NCI-H2227 (cell line): Measurements from ENCODE around the gene ZNF627.
"Not testable (repeated sequence)": the region's sequence is repeated elsewhere in the genome, so short reads cannot be mapped to it uniquely, and the experiment has no call there.

ENCODE experiments used
- DNase-seq: peaks from one replicate; lab custom pipeline; 2025; ENCODE audit not compliant: unreplicated experiment; lab: John Stamatoyannopoulos, UW

ZNF627 gene

GRCh38 chr19:11597202-11598102 lies at the start of gene ZNF627:
TSS of gene ZNF627 (plus strand) at chr19:11597483. CDS start at chr19:11597628, 145 bp downstream.
- DNase-seq = peak; percentile 94

- no peak for DNase-seq
Measured at GRCh38 chr19:11547929-11548700, 49.2 kb upstream of the ZNF627 start.

- DNase-seq = no peak
Measured at GRCh38 chr19:11549386-11549953, 47.8 kb upstream of the ZNF627 start.

GRCh38 chr19:11550265-11550664 lies 47.0 kb upstream of the ZNF627 start:
- no peak for DNase-seq

- DNase-seq = no peak
Measured at GRCh38 chr19:11551603-11552235, 45.6 kb upstream of the ZNF627 start.

GRCh38 chr19:11552666-11553372 lies 44.5 kb upstream of the ZNF627 start:
- DNase-seq = no peak

GRCh38 chr19:11554160-11554559 lies 43.1 kb upstream of the ZNF627 start:
- DNase-seq = no peak

GRCh38 chr19:11555246-11555645 lies 42.0 kb upstream of the ZNF627 start:
- DNase-seq = no peak

GRCh38 chr19:11556634-11557420 lies 40.5 kb upstream of the ZNF627 start:
- no peak for DNase-seq

- peak; percentile 96 for DNase-seq
Measured at GRCh38 chr19:11558881-11559828, 38.1 kb upstream of the ZNF627 start, which contains the start of gene ELOF1. TSS of gene ELOF1 (minus strand) at chr19:11559230. CDS start at chr19:11554347, 4,883 bp downstream.

- DNase-seq = peak; percentile 79
Measured at GRCh38 chr19:11560404-11561051, 36.8 kb upstream of the ZNF627 start.

GRCh38 chr19:11563532-11563931 lies 33.8 kb upstream of the ZNF627 start:
- no peak for DNase-seq

GRCh38 chr19:11564082-11564807 lies 33.0 kb upstream of the ZNF627 start:
- DNase-seq = not testable (repeated sequence)

GRCh38 chr19:11565649-11565980 lies 31.7 kb upstream of the ZNF627 start:
- DNase-seq = not testable (repeated sequence)

GRCh38 chr19:11566164-11566563 lies 31.1 kb upstream of the ZNF627 start:
- DNase-seq = no peak

- peak; percentile 32 for DNase-seq
Measured at GRCh38 chr19:11570039-11570462, 27.2 kb upstream of the ZNF627 start.

- DNase-seq = not testable (repeated sequence)
Measured at GRCh38 chr19:11573354-11573753, 23.9 kb upstream of the ZNF627 start.
